Kidney epithelial cell (primary cell): ENCODE measurements around the gene GRAMD2B. TPM values are rescaled to one million over a fixed set of nuclear protein-coding genes. Genes with fewer than 3 reads are reported as not detected.
A peak's percentile ranks its signal among the peaks of the same experiment; 100 is the strongest.

ENCODE experiments used
- DNase-seq: peaks from one replicate; pipeline ENCODE4 v3.0.0-alpha.2; 2010; ENCODE audit warnings: low read depth
- H3K27me3 ChIP-seq: 2 replicates; pipeline ENCODE4 v1.6.0; 2011; ENCODE audit warnings: low read length; ENCODE audit not compliant: control insufficient read depth, insufficient read depth
- H3K36me3 ChIP-seq: 2 replicates; pipeline ENCODE4 v1.5.1; 2011; ENCODE audit warnings: low read length; ENCODE audit not compliant: control insufficient read depth, insufficient read depth
- H3K4me3 ChIP-seq: 2 replicates; pipeline ENCODE4 v1.5.1; 2011; ENCODE audit warnings: low read depth, mild to moderate bottlenecking, control low read depth, low read length
- total RNA-seq: library from RNA; depleted of rRNA; stranded (reverse); fragments of >200 nt; gene quantifications from 2 replicates; pipeline ENCODE4 v1.2.3, GENCODE V29; 2015
- TF ChIP-seq, protein P1 (sequence below): IDR thresholded peaks from 2 replicates; pipeline ENCODE4 v1.5.1; 2011; ENCODE audit warnings: mild to moderate bottlenecking, moderate library complexity, low read length, control low read depth, inconsistent platforms; ENCODE audit not compliant: insufficient read depth, poor library complexity, severe bottlenecking

The GRAMD2B gene
- total RNA-seq, 1 donor from 2014 or later, result 36.9 TPM

DNA sequence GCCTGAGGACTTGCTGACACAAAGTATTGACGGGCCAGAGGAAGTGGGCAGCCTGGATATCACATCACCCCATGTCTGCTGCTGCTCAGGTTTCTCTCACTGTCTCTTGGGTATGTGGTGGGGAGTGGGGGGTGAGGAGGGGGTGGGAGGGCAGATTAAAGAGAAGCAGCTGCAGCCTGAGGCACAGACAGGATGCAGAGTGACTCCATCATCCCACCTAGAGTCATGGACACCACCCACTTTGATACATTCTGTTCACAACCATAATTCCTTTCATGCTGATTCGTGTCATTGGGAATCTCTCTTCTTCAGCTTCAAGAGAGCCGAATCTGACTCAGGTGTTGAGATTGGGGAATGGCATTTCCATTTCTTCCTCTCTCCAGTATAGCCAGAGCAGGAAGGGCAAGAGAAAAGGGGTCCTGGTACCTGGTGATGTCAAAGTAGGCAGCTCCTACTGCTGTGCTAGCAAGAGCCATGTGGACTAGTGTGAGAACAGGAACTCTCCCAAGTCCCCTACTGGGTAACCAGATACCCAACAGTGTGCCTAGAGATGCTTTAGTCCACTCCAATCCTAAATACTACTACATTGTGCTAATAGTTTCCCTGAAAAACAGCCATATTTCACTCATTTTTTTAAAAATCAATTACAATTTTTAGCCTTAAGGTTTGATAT is 22.4 kb downstream of the GRAMD2B start:
- H3K27me3 ChIP-seq, result no peaks in the 10 kb centered on the region
- no peaks in the 10 kb centered on the region for H3K36me3 ChIP-seq
- TF ChIP-seq, protein P1, sequence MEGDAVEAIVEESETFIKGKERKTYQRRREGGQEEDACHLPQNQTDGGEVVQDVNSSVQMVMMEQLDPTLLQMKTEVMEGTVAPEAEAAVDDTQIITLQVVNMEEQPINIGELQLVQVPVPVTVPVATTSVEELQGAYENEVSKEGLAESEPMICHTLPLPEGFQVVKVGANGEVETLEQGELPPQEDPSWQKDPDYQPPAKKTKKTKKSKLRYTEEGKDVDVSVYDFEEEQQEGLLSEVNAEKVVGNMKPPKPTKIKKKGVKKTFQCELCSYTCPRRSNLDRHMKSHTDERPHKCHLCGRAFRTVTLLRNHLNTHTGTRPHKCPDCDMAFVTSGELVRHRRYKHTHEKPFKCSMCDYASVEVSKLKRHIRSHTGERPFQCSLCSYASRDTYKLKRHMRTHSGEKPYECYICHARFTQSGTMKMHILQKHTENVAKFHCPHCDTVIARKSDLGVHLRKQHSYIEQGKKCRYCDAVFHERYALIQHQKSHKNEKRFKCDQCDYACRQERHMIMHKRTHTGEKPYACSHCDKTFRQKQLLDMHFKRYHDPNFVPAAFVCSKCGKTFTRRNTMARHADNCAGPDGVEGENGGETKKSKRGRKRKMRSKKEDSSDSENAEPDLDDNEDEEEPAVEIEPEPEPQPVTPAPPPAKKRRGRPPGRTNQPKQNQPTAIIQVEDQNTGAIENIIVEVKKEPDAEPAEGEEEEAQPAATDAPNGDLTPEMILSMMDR, result no peak
- no peak for DNase-seq
- H3K4me3 ChIP-seq, result no peak overlapping the region

DNA sequence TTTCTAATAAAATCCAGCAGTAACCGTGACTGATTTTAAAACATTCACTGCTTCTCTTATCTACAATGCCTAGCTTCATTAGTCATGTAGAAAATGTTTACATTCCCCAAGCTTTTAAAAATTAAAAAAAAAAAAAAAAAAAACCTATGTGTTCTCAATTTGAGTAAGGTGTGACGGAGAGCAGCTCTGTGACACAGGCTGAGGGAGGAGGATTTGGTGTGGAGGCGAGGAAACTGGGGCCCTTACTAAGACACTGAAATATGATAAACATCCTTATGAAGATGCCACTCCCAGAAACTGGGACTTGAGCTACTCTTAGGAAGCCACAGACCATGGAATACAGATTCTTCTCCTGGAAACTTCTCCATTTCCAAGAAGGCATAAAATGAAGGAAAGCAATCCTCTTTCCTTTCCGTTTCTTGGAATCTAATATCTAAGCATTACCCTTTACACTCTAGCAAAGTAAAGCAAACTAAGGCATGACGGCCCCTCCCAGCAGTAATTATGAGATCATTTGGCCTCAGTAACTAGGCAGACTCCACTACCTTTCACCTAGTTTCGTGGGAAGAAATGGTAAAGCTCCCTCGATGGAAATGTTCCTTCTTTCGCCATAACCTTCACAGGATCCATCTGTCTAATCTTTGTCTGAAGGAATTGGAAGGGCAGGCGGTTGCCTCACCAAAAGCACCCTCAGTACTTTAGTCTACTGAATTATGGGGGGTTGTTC is 23.5 kb downstream of the GRAMD2B start:
- peak; percentile 38 for DNase-seq
- Histone ChIP-seq H3K27me3 (no peaks in the 10 kb centered on the region), H3K36me3 (no peaks in the 10 kb centered on the region), H3K4me3 (no peak overlapping the region)
- TF ChIP-seq, protein P1, result no peak

DNA sequence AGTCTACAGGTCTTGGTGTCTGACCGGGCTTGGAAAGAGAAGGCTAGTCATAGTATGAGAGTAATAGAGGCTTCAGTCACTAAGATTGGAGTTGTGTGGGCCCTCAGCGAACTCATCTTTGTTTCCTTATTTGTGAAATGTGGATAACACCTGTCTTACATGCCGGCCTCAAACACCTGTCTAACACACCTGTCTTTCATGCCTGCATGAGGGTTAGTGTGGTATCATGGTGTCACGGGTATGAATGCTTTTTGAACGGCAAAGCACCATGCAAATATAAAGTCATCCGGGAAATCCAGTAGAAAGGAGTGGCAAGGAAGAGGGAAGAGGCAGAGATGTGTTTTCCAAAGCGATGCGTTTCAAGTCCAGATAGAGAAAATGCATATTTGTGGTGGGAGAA is 25.5 kb downstream of the GRAMD2B start:
- H3K36me3 ChIP-seq, result no peaks in the 10 kb centered on the region
- no peak overlapping the region for H3K4me3 ChIP-seq
- TF ChIP-seq, protein P1, result no peak
- no peaks in the 10 kb centered on the region for H3K27me3 ChIP-seq
- DNase-seq, result no peak

DNA sequence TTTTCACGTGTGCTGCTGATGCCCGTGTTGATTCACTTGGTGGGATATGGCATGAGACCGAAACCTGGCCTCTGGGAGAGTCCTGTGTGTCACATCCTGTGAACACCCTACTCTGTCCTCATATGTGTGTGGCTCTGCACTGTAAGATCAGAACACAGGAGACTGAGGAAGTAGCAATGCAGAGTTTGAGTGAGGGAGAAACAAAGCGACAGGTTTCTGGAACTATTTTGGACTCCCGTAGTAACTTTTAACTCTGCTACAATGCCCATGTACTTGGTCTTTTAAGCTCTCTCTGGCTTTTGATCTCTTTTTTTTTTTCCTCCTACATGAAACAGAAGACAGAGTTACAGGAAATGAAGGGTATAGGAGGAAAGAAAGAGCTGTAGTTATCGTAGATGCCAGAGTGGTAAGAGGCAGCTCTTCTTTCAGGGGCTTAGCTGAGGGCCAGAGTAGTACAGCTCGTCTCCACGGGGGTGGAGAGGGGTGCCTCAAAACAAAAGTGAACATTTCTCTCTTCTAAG is 26.6 kb downstream of the GRAMD2B start:
- DNase-seq, result peak; percentile 48
- Histone ChIP-seq H3K27me3 (no peaks in the 10 kb centered on the region), H3K4me3 (no peak overlapping the region), H3K36me3 (no peaks in the 10 kb centered on the region)
- TF ChIP-seq, protein P1, result no peak

DNA sequence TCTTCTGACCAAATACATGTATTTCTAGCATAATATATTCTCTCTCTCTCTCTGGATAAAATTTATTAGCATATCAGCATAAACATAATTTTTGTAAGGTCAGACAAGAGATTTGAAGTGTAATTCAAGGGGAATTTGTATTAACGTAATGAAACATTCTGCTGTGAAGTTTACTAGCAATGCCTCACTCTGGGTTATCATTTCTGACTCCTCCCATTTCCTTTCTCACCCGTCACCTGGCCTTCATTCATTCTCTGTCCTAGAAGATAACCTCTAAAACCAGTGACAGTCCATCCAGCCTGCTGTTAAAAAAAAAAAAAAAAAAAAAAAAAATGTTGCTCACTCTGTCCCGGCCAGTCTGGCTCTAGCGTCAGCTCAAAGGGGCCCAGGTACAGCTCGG is 27.1 kb downstream of the GRAMD2B start:
- no peak for DNase-seq
- H3K4me3 ChIP-seq, result no peak overlapping the region
- H3K36me3 ChIP-seq, result no peaks in the 10 kb centered on the region
- TF ChIP-seq, protein P1, result no peak
- H3K27me3 ChIP-seq, result no peaks in the 10 kb centered on the region
